GM18873 (cell line): ENCODE data around the gene TBCA.
A peak's percentile ranks its signal among the peaks of the same experiment; 100 is the strongest.

ENCODE experiments used
- ATAC-seq: cut with Tn5 transposase; IDR thresholded peaks from one replicate; pipeline ENCODE4 v1.9.1; 2021; ENCODE audit warnings: mild to moderate bottlenecking, moderate library complexity, moderate number of reproducible peaks; ENCODE audit not compliant: unreplicated experiment, low FRiP score

The TBCA gene

GRCh38 chr5:77775790-77776553 lies at the start of gene TBCA:
Gene TBCA, minus strand, starts transcription at chr5:77776339. Its CDS starts 82 bp downstream, at chr5:77776257.
- ATAC-seq: peak; percentile 82

- no peak for ATAC-seq
These were observed 48.8 kb upstream of the TBCA start for GRCh38 chr5:77824981-77825380.

- no peak for ATAC-seq
These were observed 40.5 kb upstream of the TBCA start for GRCh38 chr5:77816686-77817085.

- ATAC-seq: no peak
These were observed 36.9 kb upstream of the TBCA start for GRCh38 chr5:77812926-77813589.

GRCh38 chr5:77806213-77806843 lies 30.2 kb upstream of the TBCA start:
- ATAC-seq: no peak

GRCh38 chr5:77798456-77798855 lies 22.3 kb upstream of the TBCA start:
- ATAC-seq: no peak

- ATAC-seq: no peak
These were observed 21.0 kb upstream of the TBCA start for GRCh38 chr5:77797136-77797535.

- no peak for ATAC-seq
These were observed 19.7 kb upstream of the TBCA start for GRCh38 chr5:77795846-77796245.

- no peak for ATAC-seq
These were observed 19.1 kb upstream of the TBCA start for GRCh38 chr5:77795268-77795667.

- ATAC-seq: no peak
These were observed 15.8 kb upstream of the TBCA start for GRCh38 chr5:77791926-77792325.

GRCh38 chr5:77791356-77791755 lies 15.2 kb upstream of the TBCA start:
- ATAC-seq: no peak

GRCh38 chr5:77785229-77785628 lies 9.1 kb upstream of the TBCA start:
- no peak for ATAC-seq

GRCh38 chr5:77784735-77785134 lies 8.6 kb upstream of the TBCA start:
- ATAC-seq: no peak

GRCh38 chr5:77781076-77781475 lies 4.9 kb upstream of the TBCA start:
- no peak for ATAC-seq

- no peak for ATAC-seq
These were observed 2.8 kb upstream of the TBCA start for GRCh38 chr5:77778881-77779438.

- no peak for ATAC-seq
These were observed 2.3 kb upstream of the TBCA start for GRCh38 chr5:77778398-77778797.

- no peak for ATAC-seq
These were observed 1.8 kb upstream of the TBCA start for GRCh38 chr5:77777911-77778310.

GRCh38 chr5:77777281-77777892 lies 1.2 kb upstream of the TBCA start:
- no peak for ATAC-seq

GRCh38 chr5:77776554-77777206 lies 541 bp upstream of the TBCA start:
- no peak for ATAC-seq
